Fibroblast of gingiva (primary cell): ENCODE results near the gene DNAAF8.
A peak's percentile ranks its signal among the peaks of the same experiment; 100 is the strongest.

Source experiments
- DNase-seq: peaks from one replicate; pipeline ENCODE4 v3.0.0-alpha.2; 2011; ENCODE audit warnings: low read depth

The DNAAF8 gene

DNA sequence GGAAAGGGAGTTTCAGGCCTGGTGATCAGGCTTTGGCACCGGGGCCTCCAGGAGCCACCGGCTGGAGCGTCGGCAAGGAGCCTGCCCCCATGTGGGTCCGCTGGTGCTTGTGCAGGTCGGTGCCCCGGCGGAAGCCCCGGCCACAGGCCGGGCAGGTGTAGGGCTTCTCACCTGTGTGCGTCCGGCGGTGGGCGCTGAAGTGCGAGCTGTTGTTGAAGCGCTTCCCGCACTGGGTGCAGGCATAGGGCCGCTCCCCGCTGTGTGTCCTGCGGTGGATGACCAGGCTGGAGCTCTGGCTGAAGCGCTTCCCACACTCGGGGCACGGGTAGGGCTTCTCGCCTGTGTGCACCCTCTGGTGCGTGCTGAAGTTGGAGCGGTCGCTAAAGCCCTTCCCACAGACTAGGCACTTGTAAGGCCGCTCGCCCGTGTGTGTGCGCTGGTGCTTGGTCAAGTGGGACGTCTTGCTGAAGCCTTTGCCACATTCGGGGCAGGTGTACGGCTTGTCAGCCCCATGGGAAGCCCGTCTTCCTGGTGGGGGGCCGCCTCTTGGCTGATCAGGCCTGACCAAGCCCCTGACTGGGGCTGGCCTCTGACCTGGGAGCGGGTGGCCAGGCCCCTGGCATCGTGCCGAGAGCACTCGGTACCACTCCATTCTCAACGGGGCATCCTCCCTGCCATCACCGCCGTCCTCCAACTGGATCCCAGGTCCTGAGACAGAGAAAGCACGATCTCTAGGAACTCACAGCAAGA, 18.2 kb downstream of the DNAAF8 start:
- DNase-seq, result no peak

DNA sequence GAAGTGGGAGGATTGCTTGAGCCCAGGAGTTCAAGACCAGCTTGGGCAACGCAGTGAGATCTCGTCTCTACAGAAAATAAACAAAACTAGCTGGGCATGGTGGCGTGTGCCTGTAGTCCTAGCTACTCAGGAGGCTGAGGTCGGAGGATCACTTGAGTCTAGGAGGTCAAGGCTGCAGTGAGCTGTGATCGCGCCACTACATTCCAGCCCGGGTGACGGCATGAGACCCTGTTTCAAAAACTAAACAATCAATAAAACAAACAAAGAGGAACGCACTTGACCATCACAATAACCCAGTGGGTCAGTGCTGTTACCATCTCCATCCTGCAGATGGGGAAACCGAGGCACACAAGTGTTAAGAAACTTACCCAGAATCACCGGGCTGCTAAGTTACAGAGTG, 18.9 kb downstream of the DNAAF8 start:
- DNase-seq, result no peak

DNA sequence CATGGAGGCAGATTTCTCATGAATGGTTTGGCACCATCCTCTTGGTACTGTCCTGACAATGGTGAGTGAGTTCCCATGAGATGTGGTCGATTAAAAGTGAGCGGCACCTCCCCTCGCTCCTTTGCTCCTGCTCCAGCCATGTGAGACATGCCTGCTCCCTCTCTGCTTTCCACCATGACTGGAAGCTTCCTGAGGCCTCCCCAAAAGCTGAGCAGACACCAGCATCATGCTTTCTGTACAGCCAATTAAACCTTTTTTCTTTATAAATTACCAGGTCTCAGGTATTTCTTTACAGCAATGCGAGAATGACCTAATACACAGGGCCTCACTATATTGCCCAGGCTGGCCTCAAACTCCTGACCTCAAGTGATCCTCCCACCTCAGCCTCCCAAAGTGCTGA, 20.5 kb downstream of the DNAAF8 start:
- DNase-seq, result no peak

DNA sequence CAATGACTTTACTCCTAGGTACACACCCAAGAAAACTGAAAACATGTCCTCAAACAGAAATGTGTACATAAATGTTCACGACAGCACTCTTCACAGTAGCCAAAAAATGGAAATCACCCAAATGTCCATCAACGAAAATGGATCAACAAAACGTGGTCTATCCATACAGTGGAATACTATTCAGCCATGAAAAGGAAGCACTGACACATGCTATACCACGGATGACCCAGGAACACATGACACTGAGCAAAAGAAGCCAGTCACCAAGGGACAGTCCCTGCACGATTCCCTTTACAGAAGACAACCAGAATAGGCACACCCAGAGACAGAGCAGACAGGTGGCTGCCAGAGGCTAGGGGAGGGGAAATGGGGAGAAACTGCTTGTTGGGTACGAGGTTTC, 21.4 kb downstream of the DNAAF8 start:
- DNase-seq, result no peak

DNA sequence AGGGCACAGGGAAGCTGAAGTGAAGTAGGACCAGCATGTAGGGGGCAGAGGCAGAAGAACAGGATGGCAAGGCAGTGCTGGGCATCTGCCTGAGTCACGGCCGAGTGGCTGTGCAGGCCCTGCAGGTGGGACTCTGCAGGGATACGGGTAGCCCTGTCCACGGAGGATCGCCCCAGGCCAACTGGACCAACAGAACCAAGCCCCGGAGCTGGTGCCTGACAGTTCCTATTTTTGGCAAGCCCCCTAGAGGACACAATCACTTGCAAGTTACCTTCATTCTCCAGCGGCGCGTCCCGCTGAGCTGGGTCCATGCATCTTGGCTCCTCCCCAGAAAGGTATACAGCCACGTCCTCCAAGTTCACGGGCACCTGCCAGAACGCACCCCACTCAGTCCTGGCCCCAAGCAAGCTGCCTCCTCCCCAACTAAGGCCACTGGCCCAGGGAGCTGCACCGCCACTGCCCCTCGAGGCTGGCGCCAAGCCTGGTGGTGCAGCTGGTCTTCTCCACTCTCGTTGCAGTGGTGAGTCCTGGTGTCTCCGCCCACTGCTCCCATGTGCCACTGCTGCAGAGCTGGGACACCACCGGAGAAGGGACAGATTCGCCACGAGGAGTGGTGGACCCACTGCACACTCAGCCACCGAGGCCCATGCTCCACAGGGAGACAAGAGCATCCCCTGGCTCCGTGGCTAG, 26.0 kb downstream of the DNAAF8 start:
- DNase-seq, result no peak

DNA sequence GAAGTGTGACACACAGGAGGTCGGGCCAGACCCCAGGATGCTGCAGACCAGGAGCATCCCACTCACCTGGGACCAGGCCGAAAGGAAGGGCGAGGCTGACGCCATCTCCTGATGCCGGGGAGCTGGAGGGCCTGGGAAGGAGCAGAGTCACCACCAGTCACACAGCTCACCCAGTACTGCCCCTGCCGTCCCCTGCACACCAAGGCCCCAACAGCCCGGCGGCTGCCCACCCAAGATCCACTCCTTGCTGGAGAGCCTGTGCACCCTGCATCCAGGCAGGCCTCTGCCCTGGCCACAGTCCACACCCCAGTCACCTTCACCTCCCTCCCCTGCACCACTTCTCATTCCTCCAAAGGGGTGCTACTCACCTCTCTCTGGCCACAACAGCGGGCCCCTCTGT, 27.9 kb downstream of the DNAAF8 start:
- DNase-seq, result no peak

DNA sequence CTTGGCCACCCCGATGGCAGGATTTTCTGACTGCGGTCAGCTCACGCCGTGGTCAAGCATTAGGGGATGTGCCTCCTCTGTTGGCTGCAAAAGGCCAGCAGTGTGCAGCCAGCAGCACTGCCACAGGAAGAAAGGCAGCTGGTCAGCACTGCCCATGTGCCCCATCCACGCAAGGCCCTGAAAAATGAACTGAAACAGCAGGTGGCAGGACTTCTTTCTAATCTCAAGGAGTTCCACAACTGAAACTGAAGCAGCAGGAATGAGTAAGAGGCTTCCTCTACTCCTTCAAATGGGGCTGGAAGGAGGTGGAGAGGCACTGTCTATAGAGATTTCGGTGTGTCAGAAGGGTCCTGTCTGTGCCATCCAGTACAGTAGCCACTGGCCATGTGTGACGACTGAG, 29.5 kb downstream of the DNAAF8 start:
- DNase-seq, result no peak

DNA sequence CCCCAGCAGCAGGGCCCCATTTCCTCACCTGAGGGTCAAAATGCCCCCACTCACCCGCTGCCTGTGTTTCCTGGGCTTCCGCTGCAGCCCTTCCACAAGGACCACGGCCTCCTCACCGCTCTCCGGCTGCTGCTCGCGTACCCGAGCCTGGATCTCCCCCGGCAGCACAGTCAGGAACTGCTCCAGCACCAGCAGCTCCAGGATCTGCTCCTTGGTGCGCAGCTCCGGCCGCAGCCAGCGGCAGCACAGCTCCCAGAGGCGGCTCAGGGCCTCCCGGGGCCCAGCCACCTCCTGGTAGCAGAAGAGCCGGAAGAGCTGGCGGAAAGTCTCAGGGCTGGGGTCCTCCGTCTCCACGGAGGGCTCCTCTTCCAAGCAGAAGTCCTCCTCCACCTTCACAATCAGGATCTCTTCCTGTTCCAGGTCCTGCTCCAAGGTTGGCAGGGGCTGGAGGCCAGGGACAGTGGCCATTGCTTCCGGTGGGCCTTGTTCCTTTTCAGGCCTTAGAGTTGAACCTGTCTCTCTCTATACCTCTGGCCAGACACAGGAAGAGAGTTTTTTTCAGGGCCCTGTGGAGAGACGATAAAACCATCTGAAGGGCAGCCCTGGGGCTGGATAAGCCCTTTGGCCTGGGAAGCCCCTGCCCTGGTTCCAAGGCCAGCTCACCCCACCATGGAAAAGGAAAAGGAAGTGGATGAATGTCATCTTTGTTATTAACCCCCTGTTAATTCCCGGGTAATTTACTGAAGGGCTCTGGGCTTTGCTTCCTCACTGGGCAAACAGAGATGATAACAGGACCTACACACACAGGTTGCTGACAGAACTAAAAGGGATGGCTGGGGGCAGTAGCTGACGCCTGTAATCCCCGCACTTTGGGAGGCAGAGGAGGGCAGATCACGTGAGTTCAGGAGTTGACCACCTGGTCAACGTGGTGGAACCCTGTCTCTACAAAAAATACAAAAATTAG, 31.5 kb downstream of the DNAAF8 start:
- DNase-seq, result no peak

DNA sequence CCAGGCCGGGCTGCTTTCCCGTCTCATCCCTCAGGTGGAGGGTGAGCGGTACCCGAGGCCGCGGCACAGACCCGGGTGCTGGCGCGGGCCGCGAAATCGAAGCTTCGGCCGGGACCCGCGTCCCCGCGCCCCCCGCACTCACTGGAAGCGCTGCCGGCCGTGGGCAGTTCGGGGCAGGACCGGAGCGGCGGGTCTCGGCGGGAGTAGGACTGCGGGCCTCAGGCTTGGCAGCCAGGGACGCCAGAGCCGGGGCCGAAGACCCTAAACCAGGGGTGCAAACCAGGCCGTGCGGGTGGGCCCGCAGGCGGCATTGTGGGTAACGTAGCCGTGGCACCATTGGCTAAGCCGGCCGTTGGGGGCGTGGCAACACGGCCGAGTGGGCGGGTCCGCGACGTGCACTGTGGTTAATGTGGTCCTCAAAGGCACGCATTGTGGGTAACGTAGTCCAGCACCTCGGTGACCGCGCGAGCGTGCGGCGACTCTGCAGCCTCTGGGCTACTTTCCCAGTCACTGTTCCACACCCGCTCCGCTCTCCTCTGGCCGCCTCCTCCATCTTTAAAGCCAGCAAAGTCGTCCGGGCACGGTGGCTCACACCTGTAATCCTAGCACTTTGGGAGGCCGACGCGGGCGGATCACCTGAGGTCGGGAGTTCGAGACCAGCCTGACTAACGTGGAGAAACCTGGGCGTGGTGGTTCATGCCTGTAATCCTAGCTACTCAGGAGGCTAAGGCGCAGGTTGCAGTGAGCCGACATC, 32.7 kb downstream of the DNAAF8 start, which contains the start of gene ZNF500:
ZNF500 (minus strand) TSS at position 288 of the 754 bp plus-strand sequence. CDS start 1,184 bp downstream, outside the sequence.
- DNase-seq, result peak; percentile 95

DNA sequence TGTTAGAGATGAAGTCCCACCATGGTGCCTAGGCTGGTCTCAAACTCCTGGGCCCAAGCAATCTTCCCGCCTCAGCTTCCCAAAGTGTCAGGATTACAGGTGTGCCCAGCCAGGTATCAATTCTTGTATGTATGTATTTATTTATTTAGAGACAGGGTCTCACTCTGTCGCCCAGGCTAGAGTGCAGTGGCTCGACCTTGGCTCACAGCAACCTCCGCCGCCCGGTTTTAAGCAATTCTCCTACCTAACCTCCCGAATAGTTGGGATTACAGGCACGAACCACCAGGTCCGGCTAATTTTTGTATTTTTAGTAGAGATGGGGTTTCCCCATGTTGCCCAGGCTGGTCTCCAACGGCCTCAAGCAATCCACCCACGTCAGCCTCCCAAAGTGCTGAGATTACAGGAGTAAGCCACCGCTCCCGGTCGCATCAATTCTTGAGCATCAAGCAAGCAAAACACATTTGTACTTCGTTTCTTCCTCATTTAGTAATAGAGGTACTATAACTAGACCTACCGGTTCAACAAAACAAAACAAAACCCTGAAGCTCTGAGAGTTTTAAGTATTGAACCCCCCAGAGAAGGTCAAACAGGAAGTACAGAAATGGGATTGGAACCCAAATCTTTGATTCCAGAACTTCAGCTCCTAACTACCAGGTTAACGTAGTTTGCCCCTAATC, 33.7 kb downstream of the DNAAF8 start:
- DNase-seq, result peak; percentile 28

DNA sequence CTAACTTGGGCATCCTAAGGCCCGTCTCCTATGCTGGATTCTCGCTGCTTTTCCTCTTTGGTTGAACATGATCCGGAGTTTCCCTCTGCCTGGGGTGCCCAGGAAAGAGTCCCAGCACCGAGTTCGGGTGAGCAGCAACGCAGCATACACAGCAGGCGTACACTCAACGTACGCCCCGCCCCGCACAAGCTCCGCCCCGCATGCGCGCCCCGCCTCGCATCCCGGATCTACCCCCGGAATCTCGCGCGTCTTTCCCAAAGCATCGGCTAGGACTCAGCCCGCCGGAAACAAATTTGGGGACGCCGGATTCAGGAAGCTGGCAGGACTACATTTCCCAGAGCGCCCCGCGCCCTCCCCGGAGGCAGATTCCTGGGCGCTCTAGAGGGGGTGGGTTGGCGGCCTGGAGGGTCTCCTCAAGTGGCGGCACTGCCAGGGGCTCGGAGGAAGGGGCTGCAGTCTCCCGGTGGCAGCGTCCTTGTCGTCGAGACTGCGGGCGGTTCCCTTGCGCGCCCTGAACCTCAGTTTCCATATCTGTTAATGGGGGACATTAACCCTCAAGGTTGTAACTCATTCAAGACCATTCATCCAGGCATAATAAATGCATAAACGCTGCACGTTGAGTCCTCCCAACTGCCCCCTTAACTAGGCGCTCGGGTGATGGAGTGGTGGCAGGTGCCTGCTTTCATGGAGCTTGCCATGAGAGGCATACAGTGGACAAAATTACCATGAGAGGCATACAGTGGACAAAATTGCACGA, 34.4 kb downstream of the DNAAF8 start:
- DNase-seq, result peak; percentile 93

DNA sequence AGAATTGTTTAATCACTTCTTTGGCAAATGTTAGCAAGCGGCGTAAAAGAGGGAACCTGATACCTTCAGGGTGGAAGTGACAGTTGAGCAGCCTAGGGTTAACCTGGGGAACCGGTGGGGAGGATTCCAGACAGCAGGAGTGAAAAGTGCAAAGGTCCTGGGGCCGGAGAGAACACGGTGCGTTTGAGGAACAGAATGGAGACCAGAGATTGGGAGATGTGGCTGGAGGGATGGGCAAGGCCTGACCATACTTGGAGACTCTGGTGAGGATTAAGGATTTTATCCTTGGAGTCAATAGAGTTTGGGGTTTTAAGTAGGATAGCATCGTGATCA, 34.9 kb downstream of the DNAAF8 start:
- no peak for DNase-seq

DNA sequence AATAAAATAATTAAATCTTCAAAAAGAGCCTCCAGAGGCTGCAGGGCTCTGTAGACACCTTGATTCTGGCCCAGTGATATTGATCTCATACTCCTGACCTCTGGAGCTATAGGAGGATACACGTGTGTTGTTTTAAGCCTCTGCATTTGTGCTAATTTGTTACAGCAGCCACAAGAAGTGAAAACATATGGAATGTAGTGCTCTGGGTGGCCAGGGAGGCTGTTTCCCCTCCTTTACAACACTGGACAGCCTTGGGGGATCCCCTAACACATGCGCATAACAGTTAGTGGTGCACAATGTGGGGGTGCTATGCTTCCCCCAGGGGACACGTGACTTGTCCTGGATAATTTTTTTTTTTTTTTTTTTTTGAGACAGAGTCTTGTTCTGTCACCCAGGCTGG, 37.3 kb downstream of the DNAAF8 start:
- no peak for DNase-seq

DNA sequence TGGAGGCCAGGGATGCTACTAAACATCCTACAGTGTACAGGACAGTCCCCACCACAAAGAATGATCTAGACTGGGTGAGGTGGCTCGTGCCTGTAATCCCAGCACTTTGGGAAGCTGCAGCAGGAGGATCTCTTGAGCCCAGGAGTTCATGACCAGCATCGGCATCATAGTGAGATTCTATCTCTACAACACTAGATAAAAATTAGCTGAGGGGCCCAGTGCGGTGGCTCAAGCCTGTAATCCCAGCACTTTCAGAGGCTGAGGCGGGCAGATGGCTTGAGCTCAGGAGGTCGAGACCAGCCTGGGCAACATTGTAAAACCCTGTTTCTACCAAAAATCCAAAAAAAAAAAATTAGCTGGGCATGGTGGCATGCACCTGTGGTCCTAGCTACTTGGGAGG, 38.0 kb downstream of the DNAAF8 start:
- DNase-seq, result no peak

DNA sequence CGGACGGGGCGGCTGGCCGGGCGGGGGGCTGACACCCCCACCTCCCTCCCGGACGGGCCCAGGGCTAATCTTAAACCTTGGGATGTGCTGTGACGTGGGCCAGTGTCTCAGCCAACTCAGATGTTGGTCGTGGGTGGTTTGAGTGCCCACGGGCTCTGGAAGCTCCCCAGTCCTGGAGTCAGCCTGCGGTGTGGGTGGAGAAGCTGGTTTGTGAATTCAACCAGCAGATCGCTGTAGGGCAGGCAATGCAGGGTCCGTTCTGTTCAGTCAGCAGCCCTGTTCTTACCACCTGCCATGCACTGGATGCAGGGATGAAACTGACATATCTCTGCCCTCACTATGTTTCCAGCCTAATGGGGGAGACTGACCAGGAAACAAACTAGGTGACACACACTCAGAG, 40.7 kb downstream of the DNAAF8 start:
- no peak for DNase-seq

DNA sequence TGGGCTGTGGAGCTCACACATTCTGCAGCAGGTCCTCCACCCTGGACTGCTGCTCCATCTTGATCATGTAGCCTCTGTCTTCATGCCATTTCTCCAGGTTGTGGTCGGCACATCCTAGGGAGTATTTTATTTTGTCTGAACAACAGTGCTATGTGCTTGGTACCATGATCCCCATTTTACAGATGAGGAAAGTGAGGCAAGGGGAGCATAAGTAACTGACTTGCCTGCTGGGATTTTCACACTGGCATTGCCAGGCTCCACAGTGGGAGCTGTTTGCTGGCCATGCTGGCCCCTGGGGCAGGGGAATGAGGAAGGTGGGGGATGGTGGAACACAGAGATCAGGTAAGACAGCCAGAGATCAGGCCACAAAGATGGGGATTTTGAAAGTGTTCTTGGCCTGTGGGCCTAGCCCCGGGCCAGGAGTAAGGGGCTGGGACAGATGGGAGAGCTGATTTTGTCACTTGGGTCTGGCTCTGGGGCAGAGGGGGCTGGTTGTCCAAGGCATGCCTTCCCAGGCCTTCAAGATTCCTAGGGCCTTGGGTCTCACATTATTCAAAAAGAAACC, 41.9 kb downstream of the DNAAF8 start:
- DNase-seq, result no peak

DNA sequence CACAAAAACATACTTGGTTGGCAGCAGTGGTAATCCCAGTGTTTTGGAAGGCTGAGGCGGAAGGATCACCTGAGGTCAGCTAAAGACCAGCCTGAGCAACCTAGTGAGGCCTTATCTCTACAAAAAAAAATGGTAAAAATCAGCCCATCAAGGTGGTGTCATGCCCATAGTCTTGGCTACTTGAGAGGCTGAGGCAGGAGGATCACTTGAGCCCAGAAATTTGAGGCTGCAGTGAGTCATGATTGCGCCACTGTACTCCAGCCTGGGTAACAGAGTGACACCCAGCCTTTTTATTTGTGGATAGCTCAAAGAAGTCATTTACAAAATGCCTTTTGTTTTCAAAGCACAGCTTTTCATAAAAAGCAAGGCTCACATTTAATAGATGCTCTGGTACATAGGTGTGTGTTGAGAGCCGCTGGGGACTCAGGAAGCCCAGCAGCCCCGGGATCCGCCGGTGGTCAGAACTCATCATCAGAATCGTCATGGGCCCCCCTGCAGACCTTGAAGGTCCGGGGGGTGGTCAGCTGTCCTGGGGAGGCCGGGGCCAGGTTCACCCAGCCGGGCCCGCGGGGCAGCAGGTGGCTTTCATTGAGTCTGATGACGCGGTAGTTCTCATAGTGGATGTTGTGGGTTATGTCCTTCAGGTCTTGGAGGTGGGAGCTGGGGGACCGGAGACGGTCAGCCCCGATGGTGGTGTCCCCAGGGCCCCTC, 43.2 kb downstream of the DNAAF8 start:
- DNase-seq, result no peak

DNA sequence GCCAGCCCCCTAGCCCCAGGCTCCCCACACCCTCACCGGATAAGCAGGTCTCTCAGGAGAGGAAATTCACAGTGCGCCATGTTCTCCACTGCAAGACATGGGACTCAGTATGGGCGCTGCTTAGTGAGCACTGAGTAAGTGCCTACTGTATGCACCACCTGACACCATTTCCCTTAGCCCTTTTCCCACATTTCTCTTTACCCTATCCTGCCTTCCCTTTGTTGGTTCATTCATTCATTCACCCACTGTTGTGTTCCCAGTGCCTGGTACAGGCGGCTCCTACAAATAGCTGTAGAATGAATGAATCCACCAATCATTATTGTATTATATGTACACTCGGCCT, 43.7 kb downstream of the DNAAF8 start:
- no peak for DNase-seq

DNA sequence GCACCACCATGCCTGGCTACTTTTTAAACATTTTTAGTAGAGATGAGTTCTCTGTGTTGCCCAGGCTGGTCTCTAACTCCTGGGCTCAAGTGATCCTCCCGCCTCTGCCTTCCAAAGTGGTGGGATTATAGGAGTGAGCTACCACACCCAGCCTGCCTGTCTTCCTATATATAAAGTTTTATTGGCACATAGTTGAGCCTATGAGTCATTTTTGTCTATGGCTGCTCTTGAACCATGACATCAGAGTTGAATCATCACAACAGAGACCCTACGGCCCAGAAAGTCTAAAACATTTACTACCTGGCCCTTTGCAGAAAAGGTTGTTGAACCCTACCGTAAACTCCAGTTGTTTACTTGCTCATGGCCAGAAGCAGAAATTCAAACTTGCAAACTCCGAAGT, 45.9 kb downstream of the DNAAF8 start:
- DNase-seq, result no peak
